GM18526 (cell line): ENCODE measurements around the gene SPATC1L.

Experiments
- POLR2A ChIP-seq: IDR thresholded peaks from 3 replicates; pipeline ENCODE4 v1.6.1; 2011; ENCODE audit not compliant: insufficient read length; ENCODE audit errors: extremely low read depth

The SPATC1L gene

GRCh38 chr21:46180778-46181391 lies 3.4 kb downstream of the SPATC1L start:
- no peak for TF ChIP-seq POLR2A

DNA sequence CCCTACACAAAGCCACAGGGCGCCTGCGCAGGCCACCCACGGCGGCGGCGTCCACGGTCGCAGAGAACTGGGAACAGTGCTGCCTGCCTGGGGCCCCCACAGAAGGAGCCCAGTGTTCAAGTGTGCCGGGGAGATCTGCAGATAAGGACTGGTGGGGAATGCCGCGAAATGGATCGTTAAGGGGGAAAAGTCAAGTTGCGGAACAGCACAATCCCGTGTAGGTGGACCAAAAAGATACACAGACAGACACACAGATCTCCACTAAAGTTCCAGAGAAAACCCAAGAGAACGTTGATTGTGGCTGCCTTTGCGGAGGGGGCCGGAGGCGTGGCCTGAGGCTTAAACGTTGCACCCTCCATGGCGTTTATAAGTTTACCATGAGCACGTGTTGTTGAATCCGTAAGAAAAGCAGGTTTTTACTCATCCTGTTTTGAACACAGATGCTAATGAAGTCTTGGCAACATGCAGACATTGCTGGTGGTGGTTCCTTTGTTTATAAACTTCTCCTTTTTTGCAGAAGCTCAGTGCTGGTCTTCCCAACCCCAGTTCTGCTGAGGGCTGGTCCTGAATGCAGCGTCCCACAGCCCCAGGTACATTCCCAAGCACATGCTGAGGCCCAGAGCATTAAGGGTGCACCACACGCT lies 4.1 kb downstream of the SPATC1L start:
- TF ChIP-seq POLR2A: no peak

GRCh38 chr21:46179708-46180078 lies 4.6 kb downstream of the SPATC1L start:
- TF ChIP-seq POLR2A: no peak

- TF ChIP-seq POLR2A: no peak
Measured at GRCh38 chr21:46178961-46179360, 5.3 kb downstream of the SPATC1L start.

DNA sequence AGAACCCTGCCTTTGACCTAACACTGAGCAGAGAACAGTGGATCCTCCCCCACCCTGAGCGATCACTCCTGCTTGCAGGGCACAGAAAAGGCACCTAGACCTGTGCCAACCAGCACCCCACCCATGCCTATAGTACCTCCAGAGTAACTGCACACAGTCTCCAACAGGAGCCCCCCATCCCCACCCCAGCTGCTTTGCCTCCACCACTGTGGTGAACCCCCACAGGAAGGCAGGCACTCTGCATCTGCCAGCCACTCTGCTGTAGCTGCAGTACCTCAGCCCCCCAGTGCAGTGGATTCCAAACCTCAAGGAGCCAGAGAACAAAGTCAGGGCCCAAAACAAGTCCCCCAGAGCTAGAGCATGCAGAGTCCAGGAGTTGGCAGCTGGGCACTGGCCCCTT lies 10.7 kb downstream of the SPATC1L start:
- no peak for TF ChIP-seq POLR2A

DNA sequence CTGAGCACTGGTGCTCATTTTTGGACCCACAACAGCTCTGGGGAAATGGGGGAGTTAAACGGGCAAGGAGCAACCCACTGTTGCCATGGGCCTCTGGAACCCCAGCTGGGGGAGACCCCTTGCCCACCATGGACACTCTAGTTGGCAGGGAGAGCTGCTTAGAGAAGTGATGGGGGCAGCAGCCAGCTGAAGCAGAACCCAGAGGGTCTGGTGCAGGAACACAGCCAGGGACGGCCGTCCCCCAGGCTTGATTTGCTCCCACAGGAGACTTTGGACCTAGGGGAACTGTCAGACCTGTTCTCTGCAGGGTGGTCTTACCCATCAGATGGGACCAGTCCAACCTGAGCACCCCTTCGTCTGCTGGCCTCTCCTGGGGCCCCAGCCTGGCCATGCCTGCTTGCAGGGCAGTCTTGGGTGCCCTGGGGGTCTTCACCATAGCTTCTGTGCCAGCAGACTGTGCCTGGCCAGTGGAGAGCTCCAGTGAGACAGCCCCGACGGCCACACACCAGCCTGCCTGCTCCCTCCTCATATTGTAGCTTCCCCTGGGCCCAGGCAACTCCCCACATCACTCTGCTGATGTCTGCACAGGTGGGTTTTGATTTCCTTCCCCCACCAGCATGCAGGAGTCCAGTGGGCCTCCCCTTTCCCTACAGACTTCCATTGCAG lies 11.3 kb downstream of the SPATC1L start:
- TF ChIP-seq POLR2A: no peak

DNA sequence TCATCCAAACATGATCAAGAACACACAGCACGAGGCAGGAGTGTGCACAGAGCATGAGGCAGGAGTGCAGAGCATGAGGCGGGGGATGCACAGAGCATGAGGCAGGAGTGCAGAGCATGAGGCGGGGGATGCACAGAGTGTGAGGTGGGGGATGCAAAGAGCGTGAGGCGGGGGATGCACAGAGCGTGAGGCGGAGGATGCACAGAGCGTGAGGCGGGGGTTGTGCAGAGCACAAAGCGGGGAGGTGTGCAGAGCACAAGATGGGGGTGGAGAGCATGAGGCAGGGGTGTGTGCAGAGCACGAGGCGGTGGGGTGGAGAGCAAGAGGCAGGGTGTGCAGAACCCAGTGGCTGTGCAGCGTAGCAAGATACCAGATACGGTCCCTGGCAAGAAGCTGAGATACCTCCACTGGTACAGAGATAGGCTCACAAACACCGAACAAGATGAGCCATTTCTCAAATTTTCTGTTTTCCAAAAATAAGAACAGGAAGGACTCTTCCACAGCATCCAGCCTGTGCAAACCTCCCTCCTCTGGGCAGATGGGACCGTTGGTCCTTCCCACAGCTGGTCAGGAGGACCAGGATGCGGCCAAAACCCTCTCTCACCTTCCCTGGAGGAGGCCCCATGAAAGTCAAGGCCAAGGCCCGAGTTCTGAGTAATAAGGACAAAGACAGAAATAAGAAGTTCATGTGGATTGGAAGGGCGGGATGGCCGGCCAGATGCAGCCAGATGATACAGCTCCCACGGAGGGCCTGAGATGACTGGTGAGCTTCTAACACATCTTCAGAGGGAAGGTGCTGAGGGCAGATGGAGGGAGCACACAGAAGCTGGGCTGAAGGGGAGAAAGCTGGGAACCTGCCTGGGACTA lies 12.0 kb downstream of the SPATC1L start:
- no peak for TF ChIP-seq POLR2A

- TF ChIP-seq POLR2A: no peak
Measured at GRCh38 chr21:46171585-46171984, 12.7 kb downstream of the SPATC1L start.

DNA sequence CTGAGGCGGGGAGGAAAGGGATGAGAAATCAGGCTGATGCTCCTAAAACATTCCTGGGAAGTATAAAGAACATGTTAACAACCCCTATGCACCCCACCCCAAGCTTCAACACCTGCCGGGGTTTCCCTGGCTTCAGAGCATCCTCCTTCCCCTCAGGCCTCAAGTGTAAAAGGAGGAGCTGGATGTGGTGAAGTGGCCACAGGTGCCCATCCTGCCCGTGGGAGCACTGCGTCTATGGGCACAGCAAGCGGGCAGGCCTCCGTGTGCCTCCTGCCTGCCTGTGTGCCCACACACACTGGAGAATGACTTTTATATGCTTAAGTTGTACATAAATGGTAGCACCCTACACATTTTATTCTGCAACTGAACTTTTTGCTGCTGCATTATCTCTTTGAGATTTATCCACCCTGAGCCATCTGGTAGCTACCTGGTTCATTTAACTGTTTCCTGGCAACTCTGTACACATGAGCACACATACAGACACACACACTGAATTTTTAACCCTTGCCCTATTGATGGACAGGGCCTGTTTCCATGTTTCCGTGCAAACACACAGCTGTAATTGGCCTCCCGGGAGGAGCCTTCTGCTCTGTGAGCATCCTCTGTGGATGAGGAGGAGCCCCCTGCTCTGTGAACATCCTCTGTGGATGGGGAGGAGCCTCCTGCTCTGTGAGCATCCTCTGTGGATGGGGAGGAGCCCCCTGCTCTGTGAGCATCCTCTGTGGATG lies 15.4 kb downstream of the SPATC1L start:
- TF ChIP-seq POLR2A: no peak

GRCh38 chr21:46168238-46168637 lies 16.0 kb downstream of the SPATC1L start:
- TF ChIP-seq POLR2A: no peak

- no peak for TF ChIP-seq POLR2A
Measured at GRCh38 chr21:46165098-46165497, 19.2 kb downstream of the SPATC1L start.

DNA sequence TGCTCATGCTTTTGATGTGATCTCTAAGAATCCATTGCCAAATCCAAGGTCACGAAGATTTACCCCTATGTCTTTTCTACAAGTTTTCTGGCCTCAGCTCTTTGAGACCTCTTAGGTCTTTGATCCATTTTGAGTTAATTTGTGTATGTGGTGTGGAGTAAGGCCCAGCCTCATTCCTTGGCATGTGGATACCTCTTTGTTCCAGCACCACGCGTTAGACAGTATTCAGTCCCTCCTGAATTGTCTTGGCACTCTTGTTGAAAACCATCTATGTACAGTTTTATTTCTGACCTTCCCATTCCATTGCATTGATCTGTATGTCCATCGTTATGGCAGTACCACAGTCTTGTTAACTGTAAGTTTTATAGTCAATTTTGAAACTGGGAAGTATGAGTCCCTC lies 20.9 kb downstream of the SPATC1L start:
- no peak for TF ChIP-seq POLR2A

- no peak for TF ChIP-seq POLR2A
Measured at GRCh38 chr21:46161633-46162592, 22.3 kb downstream of the SPATC1L start.
